Neural cell (in vitro differentiated cells): ENCODE measurements around the gene RNF13. TPM values are rescaled to one million over a fixed set of nuclear protein-coding genes. Genes with fewer than 3 reads are reported as not detected.

Source experiments
- H2AFZ ChIP-seq: fragments of 200-600, 300-800 bp; sonication (generic), shearing (Covaris generic); 2 replicates; pipeline ENCODE4 v1.6.0; 2014; ENCODE audit warnings: low read depth, mild to moderate bottlenecking, antibody characterized with exemption, low read length, moderate library complexity
- H3F3A ChIP-seq: fragments of 200-600 bp; shearing (Covaris generic); 2 replicates; pipeline ENCODE4 v1.6.1; 2016; ENCODE audit warnings: mild to moderate bottlenecking, moderate library complexity, mixed read lengths, antibody characterized with exemption, low read length; ENCODE audit not compliant: insufficient read depth, poor library complexity, severe bottlenecking
- H3K27ac ChIP-seq: fragments of 200-600, 300-800 bp; sonication (generic), shearing (Covaris generic); 2 replicates; pipeline ENCODE4 v1.5.1; 2014; ENCODE audit warnings: mild to moderate bottlenecking, low read length, moderate library complexity
- H3K27me3 ChIP-seq: fragments of 300-800, 200-600 bp; sonication (generic), shearing (Covaris generic); 2 replicates; pipeline ENCODE4 v1.6.0; 2014; ENCODE audit warnings: mild to moderate bottlenecking, low read depth, low read length, moderate library complexity; ENCODE audit not compliant: insufficient read depth
- H3K36me3 ChIP-seq: fragments of 300-800, 200-600 bp; sonication (generic), shearing (Covaris generic); 2 replicates; pipeline ENCODE4 v1.5.1; 2014; ENCODE audit warnings: mild to moderate bottlenecking, antibody characterized with exemption, low read length, moderate library complexity; ENCODE audit not compliant: insufficient read depth
- H3K4me2 ChIP-seq: fragments of 300-800, 200-600 bp; sonication (generic), shearing (Covaris generic); 2 replicates; pipeline ENCODE4 v1.6.0; 2014; ENCODE audit warnings: mild to moderate bottlenecking, low read length
- H3K4me3 ChIP-seq: fragments of 300-800, 200-600 bp; sonication (generic), shearing (Covaris generic); 2 replicates; pipeline ENCODE4 v1.5.1; 2014; ENCODE audit warnings: mild to moderate bottlenecking, low read length, moderate library complexity
- H3K79me2 ChIP-seq: fragments of 200-600 bp; shearing (Covaris generic); replicated peaks from 2 replicates; pipeline ENCODE4 v1.6.0; 2014; ENCODE audit warnings: mild to moderate bottlenecking, low read length, moderate library complexity; ENCODE audit not compliant: insufficient read depth
- H3K9ac ChIP-seq: fragments of 300-800, 200-600 bp; sonication (generic), shearing (Covaris generic); 2 replicates; pipeline ENCODE4 v1.6.1; 2016; ENCODE audit warnings: mild to moderate bottlenecking, low read length, mixed read lengths
- H3K9me2 ChIP-seq: fragments of 200-600 bp; shearing (Covaris generic); 2 replicates; pipeline ENCODE4 v1.6.1; 2016; ENCODE audit warnings: mild to moderate bottlenecking, low read length, mixed read lengths; ENCODE audit not compliant: insufficient read depth
- H3K9me3 ChIP-seq: fragments of 200-600, 300-800 bp; sonication (generic), shearing (Covaris generic); 2 replicates; pipeline ENCODE4 v1.6.1; 2016; ENCODE audit warnings: mild to moderate bottlenecking, mixed run types, low read length, moderate library complexity, mixed read lengths
- H4K20me1 ChIP-seq: fragments of 200-600 bp; shearing (Covaris generic); 2 replicates; pipeline ENCODE4 v1.6.1; 2016; ENCODE audit warnings: mild to moderate bottlenecking, mixed run types; ENCODE audit not compliant: insufficient read depth
- CTCF ChIP-seq: fragments of 450-650 bp; IDR thresholded peaks from 2 replicates; pipeline ENCODE4 v1.5.1; 2014; ENCODE audit warnings: antibody characterized with exemption, mild to moderate bottlenecking, moderate library complexity; ENCODE audit not compliant: poor library complexity, severe bottlenecking
- EP300 ChIP-seq: fragments of 450-650 bp; conservative IDR thresholded peaks from 2 replicates; pipeline ENCODE4 v1.6.1; 2014; ENCODE audit warnings: antibody characterized with exemption, mild to moderate bottlenecking, moderate library complexity; ENCODE audit not compliant: poor library complexity, severe bottlenecking
- EZH2 ChIP-seq: fragments of 200-600, 300-800 bp; shearing (Covaris generic), sonication (generic); IDR thresholded peaks from 2 replicates; pipeline ENCODE4 v1.6.1; 2014; ENCODE audit warnings: antibody characterized with exemption, low read length, borderline replicate concordance, mild to moderate bottlenecking; ENCODE audit not compliant: insufficient read depth, poor library complexity, severe bottlenecking
- MXI1 ChIP-seq: fragments of 450-650 bp; conservative IDR thresholded peaks from 2 replicates; pipeline ENCODE4 v1.6.1; 2014; ENCODE audit warnings: antibody characterized with exemption, mild to moderate bottlenecking; ENCODE audit not compliant: poor library complexity, severe bottlenecking
- POLR2AphosphoS5 ChIP-seq: IDR thresholded peaks from 2 replicates; pipeline ENCODE4 v1.6.1; 2012
- RAD21 ChIP-seq: fragments of 450-650 bp; conservative IDR thresholded peaks from 2 replicates; pipeline ENCODE4 v1.6.1; 2014; ENCODE audit warnings: antibody characterized with exemption, mild to moderate bottlenecking, moderate library complexity
- SMC3 ChIP-seq: fragments of 450-650 bp; conservative IDR thresholded peaks from 2 replicates; pipeline ENCODE4 v1.6.1; 2014; ENCODE audit warnings: antibody characterized with exemption, mild to moderate bottlenecking, moderate library complexity; ENCODE audit not compliant: poor library complexity
- TAF1 ChIP-seq: IDR thresholded peaks from 2 replicates; pipeline ENCODE4 v1.6.1; 2012; ENCODE audit warnings: low read depth
- polyA plus RNA-seq: library from polyadenylated mRNA; depleted of rRNA; stranded (reverse); fragments of >200 nt; gene quantifications from 2 replicates; pipeline ENCODE4 v1.2.3, GENCODE V29; 2014
- TF ChIP-seq, protein P1 (sequence below): IDR thresholded peaks from 2 replicates; pipeline ENCODE4 v1.6.1; 2012; ENCODE audit warnings: borderline replicate concordance

The RNF13 gene
- polyA plus RNA-seq, 1 donor from 2014 or later, result 52.3 TPM

DNA sequence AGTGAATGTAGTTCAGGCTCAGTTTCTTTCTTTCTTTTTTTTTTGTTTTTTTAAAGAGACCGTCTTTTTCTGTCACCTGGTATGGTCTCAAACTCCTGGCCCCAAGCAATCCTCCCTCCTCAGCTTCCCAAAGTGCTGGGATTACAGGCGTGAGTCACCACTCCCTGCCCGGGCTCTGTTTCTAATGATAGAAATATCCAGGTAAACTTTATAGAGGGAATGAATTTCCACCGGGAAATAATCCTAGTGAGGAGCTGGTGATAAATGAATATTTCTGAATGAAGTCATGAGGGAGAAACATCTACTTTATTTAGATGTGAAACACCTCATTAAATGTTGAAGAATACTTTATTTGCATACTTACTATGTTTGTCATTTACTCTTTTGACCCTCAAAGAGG is 7.2 kb downstream of the RNF13 start:
- Histone ChIP-seq H3K9me2 (no peaks in the 10 kb centered on the region), H3K79me2 (peaks cover 80% of the 10 kb centered on the region), H3K9me3 (peaks cover 9% of the 10 kb centered on the region), H3K4me3 (no peak overlapping the region), H3K4me2 (no peak overlapping the region), H3F3A (no peaks in the 10 kb centered on the region), H4K20me1 (no peaks in the 10 kb centered on the region), H2AFZ (no peak overlapping the region), H3K27ac (no peak overlapping the region), H3K36me3 (no peaks in the 10 kb centered on the region), H3K27me3 (no peaks in the 10 kb centered on the region), H3K9ac (no peak overlapping the region)
- no peak for TF ChIP-seq MXI1
- TF ChIP-seq, protein P1, sequence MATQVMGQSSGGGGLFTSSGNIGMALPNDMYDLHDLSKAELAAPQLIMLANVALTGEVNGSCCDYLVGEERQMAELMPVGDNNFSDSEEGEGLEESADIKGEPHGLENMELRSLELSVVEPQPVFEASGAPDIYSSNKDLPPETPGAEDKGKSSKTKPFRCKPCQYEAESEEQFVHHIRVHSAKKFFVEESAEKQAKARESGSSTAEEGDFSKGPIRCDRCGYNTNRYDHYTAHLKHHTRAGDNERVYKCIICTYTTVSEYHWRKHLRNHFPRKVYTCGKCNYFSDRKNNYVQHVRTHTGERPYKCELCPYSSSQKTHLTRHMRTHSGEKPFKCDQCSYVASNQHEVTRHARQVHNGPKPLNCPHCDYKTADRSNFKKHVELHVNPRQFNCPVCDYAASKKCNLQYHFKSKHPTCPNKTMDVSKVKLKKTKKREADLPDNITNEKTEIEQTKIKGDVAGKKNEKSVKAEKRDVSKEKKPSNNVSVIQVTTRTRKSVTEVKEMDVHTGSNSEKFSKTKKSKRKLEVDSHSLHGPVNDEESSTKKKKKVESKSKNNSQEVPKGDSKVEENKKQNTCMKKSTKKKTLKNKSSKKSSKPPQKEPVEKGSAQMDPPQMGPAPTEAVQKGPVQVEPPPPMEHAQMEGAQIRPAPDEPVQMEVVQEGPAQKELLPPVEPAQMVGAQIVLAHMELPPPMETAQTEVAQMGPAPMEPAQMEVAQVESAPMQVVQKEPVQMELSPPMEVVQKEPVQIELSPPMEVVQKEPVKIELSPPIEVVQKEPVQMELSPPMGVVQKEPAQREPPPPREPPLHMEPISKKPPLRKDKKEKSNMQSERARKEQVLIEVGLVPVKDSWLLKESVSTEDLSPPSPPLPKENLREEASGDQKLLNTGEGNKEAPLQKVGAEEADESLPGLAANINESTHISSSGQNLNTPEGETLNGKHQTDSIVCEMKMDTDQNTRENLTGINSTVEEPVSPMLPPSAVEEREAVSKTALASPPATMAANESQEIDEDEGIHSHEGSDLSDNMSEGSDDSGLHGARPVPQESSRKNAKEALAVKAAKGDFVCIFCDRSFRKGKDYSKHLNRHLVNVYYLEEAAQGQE, result no peak
- TF ChIP-seq CTCF, result no peak
- TF ChIP-seq SMC3, result no peak
- no peak for TF ChIP-seq RAD21

DNA sequence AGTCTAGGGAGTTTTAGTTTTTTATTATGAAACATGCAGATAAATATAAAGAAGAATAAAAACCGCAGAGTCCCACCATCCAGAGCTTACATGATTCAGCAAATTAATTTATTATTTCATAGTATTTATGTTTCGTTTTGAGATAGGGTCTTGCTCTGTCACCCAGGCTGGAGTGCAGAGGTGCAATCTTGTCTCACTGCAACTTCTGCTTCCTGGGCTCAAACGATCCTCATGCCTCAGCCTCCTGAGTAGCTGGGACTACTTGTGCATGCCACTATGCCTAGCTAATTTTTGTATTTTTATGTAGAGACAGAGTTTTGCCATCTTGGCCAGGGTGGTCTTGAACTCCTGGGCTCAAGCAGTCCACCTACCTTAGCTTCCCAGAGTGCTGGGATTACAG is 13.6 kb downstream of the RNF13 start:
- Histone ChIP-seq H3K9ac (no peak overlapping the region), H3K79me2 (peaks cover 35% of the 10 kb centered on the region)
- TF ChIP-seq EZH2 (no peak), SMC3 (no peak), POLR2AphosphoS5 (no peak)

DNA sequence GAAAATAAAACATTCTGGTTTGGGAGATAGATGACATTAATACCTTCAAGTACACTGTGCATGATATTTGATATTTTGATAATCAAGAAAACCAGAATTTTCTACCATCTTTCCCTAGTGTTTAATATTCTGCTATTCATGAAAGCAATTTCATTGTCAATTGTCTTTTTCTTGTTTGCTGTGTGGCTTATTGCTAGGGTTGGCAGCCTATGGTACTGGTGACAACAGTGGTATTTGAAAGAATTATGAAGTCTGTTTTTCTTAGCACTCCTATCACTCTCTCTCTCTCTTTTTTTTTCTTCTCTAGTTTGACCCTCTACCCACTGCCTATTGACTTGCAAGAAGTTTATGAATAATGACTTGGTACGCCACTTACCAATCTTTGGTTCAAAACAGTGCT is 15.4 kb downstream of the RNF13 start:
- Histone ChIP-seq H3K4me2 (no peak overlapping the region), H3K9me3 (peaks cover 13% of the 10 kb centered on the region), H3F3A (no peaks in the 10 kb centered on the region), H3K36me3 (no peaks in the 10 kb centered on the region), H3K27ac (no peak overlapping the region), H3K27me3 (no peaks in the 10 kb centered on the region), H3K9ac (no peak overlapping the region), H3K79me2 (peaks cover 24% of the 10 kb centered on the region), H4K20me1 (no peaks in the 10 kb centered on the region), H2AFZ (no peak overlapping the region), H3K4me3 (no peak overlapping the region), H3K9me2 (no peaks in the 10 kb centered on the region)
- TF ChIP-seq RAD21 (no peak), EP300 (no peak), CTCF (no peak), TAF1 (no peak), MXI1 (no peak), EZH2 (no peak), SMC3 (no peak), POLR2AphosphoS5 (no peak)
- TF ChIP-seq, protein P1, result no peak

More for the DNA sequence above, 13.6 kb downstream of the RNF13 start:
- no peak overlapping the region for H3K27ac ChIP-seq
- H3K4me2 ChIP-seq, result no peak overlapping the region
- H2AFZ ChIP-seq, result no peak overlapping the region
- H3K27me3 ChIP-seq, result no peaks in the 10 kb centered on the region
- no peaks in the 10 kb centered on the region for H3K9me2 ChIP-seq
- H4K20me1 ChIP-seq, result no peaks in the 10 kb centered on the region
- H3K36me3 ChIP-seq, result no peaks in the 10 kb centered on the region
- H3F3A ChIP-seq, result no peaks in the 10 kb centered on the region
- no peak overlapping the region for H3K4me3 ChIP-seq
- H3K9me3 ChIP-seq, result peaks cover 11% of the 10 kb centered on the region
